Prostate gland (tissue), 2 donors: ENCODE data around the gene CARD19.

Experiments used
- POLR2A ChIP-seq: fragments of 450-650 bp; IDR thresholded peaks from one replicate; pipeline ENCODE4 v1.6.1; 2016; ENCODE audit warnings: antibody characterized with exemption, mild to moderate bottlenecking
- POLR2AphosphoS5 ChIP-seq: sonication (generic); formaldehyde crosslinking; IDR thresholded peaks from one replicate; pipeline ENCODE4 v1.6.1; 2017; ENCODE audit warnings: antibody characterized with exemption
- TF ChIP-seq, protein P1 (sequence below), 4 experiments: fragments of 200-600 bp in 2 of 4; fragments of 450-650 bp in 2 of 4; sonication (generic) in 2 of 4; IDR thresholded peaks; 1 replicate in 3 of 4; 2 replicates in 1 of 4; pipeline ENCODE4 v1.5.1; 2016 to 2019; ENCODE audit warnings: antibody characterized with exemption in 4 of 4, mild to moderate bottlenecking in 2 of 4, moderate library complexity in 2 of 4

DNA sequence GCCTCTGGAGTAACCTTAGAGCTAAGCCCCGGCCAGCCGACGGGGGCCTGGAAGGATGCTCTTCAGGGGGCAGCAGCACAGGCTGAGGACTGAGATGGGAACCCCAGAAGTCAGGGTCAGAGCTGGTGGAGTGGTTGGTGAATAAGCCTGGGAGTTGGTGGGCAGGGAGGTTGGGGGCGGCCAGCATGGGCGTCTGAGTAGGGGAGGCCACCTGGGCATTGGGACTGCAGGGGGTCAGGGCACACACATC is 23.6 kb downstream of the CARD19 start:
- TF ChIP-seq, protein P1, sequence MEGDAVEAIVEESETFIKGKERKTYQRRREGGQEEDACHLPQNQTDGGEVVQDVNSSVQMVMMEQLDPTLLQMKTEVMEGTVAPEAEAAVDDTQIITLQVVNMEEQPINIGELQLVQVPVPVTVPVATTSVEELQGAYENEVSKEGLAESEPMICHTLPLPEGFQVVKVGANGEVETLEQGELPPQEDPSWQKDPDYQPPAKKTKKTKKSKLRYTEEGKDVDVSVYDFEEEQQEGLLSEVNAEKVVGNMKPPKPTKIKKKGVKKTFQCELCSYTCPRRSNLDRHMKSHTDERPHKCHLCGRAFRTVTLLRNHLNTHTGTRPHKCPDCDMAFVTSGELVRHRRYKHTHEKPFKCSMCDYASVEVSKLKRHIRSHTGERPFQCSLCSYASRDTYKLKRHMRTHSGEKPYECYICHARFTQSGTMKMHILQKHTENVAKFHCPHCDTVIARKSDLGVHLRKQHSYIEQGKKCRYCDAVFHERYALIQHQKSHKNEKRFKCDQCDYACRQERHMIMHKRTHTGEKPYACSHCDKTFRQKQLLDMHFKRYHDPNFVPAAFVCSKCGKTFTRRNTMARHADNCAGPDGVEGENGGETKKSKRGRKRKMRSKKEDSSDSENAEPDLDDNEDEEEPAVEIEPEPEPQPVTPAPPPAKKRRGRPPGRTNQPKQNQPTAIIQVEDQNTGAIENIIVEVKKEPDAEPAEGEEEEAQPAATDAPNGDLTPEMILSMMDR (IDR thresholded peaks at IDR 0.05) = no peak
- TF ChIP-seq POLR2A (no peak), POLR2AphosphoS5 (no peak)
